ENCODE results near the gene DLL4.

DNA sequence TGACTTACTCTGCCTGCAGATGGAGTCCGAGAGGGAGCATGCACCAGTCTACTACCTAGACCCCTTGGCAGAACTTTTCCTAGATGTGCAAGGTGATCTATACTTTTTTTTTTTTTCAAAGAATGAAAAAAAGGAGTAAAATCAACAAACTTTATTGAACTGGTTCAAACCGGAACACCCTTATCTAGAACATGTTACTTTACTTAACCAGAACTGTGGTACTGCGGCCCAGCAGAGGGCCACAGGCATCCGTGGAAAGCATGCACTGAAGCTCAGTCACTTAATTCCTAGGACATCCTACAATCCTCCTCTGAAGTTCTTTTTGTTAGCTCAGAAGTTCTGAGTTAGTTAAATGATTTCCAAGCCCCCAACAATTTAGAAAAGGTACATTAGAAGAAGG lies 45.7 kb downstream of the DLL4 start:
- no peak for TF ChIP-seq CTCF (IDR thresholded peaks at IDR 0.05; ENCODE audit: poor library complexity, severe bottlenecking)
- no peak for TF ChIP-seq EP300 (conservative IDR thresholded peaks at IDR 0.05; ENCODE audit: poor library complexity, severe bottlenecking)
- no peak for TF ChIP-seq EZH2 (IDR thresholded peaks at IDR 0.05; ENCODE audit: borderline replicate concordance, insufficient read depth, low read length, poor library complexity, severe bottlenecking)
- TF ChIP-seq REST (IDR thresholded peaks at IDR 0.05; ENCODE audit: borderline replicate concordance) = no peak
- TF ChIP-seq TAF1 (IDR thresholded peaks at IDR 0.05; ENCODE audit: low read depth) = no peak
- TF ChIP-seq POLR2AphosphoS5 (IDR thresholded peaks at IDR 0.05) = no peak
- TF ChIP-seq RAD21 (conservative IDR thresholded peaks at IDR 0.05) = no peak
- TF ChIP-seq SMC3 (conservative IDR thresholded peaks at IDR 0.05; ENCODE audit: poor library complexity) = no peak
- TF ChIP-seq MXI1 (conservative IDR thresholded peaks at IDR 0.05; ENCODE audit: poor library complexity, severe bottlenecking) = no peak

Measured in neural cell (in vitro differentiated cells).